SW 1271 (cell line): ENCODE measurements around the gene RNF149.

Experiments used
- DNase-seq, 2 experiments: peaks; one replicate each; lab custom pipeline; 2025; lab: John Stamatoyannopoulos, UW

Gene RNF149

DNA sequence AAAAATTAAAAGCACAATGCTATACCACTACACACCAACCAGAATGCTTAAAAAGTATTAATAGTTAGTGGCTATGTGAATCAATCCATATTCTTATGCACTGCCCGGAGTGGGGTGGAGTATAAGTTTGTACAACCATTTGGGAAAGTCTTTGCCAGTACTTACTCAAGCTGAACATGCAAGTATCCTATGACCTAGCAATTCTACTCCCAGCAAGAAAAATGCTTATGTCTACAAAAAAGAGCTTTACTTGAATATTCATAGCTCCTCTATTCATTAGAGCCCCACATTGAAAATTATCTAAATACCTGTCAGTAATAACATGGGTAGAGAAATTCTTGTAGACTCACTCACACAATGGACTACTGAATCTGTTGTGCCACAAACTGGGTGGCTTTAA, 77.3 kb downstream of the RNF149 start:
- no peak for DNase-seq

DNA sequence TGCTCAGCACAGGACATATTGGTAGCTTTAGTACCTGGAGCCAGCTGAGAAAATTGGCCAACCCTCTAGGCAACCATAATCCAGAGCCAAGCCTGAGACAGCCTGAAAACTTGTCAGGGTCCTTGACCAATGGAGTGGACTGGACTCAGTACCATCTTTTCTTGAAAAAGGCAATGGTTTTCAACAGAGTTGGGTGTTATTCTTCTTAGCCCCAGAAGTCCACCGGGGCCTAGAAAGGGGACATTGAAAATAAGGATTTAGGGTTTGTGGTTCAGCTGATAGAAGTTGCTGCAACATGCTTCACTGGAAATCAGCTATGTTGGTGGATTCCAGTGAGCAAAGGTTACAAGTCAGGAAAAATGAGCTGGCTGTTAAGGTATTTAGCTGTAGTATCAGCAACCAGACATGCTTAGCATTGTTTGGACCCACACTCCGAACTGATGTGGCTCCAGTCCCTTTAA, 77.9 kb downstream of the RNF149 start:
- DNase-seq, result no peak
